Trophoblast cell (in vitro differentiated cells and primary cell): Measurements from ENCODE around the gene PKDREJ.

Source experiments
- DNase-seq, 2 donors: peaks; one replicate each; pipeline ENCODE4 v3.0.0-alpha.2; 2016
- H2AFZ ChIP-seq: 2 replicates; pipeline ENCODE4 v1.6.1; 2013; ENCODE audit warnings: low read length, moderate library complexity, mild to moderate bottlenecking; ENCODE audit not compliant: insufficient read depth, poor library complexity
- H2AK5ac ChIP-seq: 2 replicates; pipeline ENCODE4 v1.6.1; 2013; ENCODE audit warnings: mild to moderate bottlenecking, low read length
- H2BK120ac ChIP-seq: 2 replicates; pipeline ENCODE4 v1.6.1; 2013; ENCODE audit warnings: low read length, mild to moderate bottlenecking, moderate library complexity; ENCODE audit not compliant: insufficient read depth, poor library complexity
- H2BK12ac ChIP-seq: 2 replicates; pipeline ENCODE4 v1.6.1; 2013; ENCODE audit warnings: mild to moderate bottlenecking, low read length, moderate library complexity
- H2BK5ac ChIP-seq: 2 replicates; pipeline ENCODE4 v1.6.1; 2013; ENCODE audit warnings: low read length, low read depth, moderate library complexity, mild to moderate bottlenecking; ENCODE audit not compliant: poor library complexity
- H3K14ac ChIP-seq: 2 replicates; pipeline ENCODE4 v1.6.1; 2013; ENCODE audit warnings: mild to moderate bottlenecking, low read length
- H3K18ac ChIP-seq: 2 replicates; pipeline ENCODE4 v1.6.1; 2013; ENCODE audit warnings: mild to moderate bottlenecking, low read length
- H3K23ac ChIP-seq: 2 replicates; pipeline ENCODE4 v1.6.1; 2013; ENCODE audit warnings: low read length
- H3K27ac ChIP-seq: 2 replicates; pipeline ENCODE4 v1.5.1; 2013; ENCODE audit warnings: low read depth, mild to moderate bottlenecking, inconsistent platforms, low read length, moderate library complexity
- H3K27me3 ChIP-seq: 2 replicates; pipeline ENCODE4 v1.6.1; 2013; ENCODE audit warnings: inconsistent platforms, mild to moderate bottlenecking, low read length, moderate library complexity; ENCODE audit not compliant: insufficient read depth
- H3K36me3 ChIP-seq, 2 experiments: 1 replicate in 1 of 2; 2 replicates in 1 of 2; pipeline ENCODE4 v1.6.1; 2013; ENCODE audit warnings: low read length in 2 of 2, mild to moderate bottlenecking in 2 of 2, moderate library complexity in 1 of 2; ENCODE audit not compliant: insufficient read depth in 2 of 2, control insufficient read depth in 1 of 2
- H3K4ac ChIP-seq: 2 replicates; pipeline ENCODE4 v1.6.1; 2013; ENCODE audit warnings: low read depth, mild to moderate bottlenecking, low read length, moderate library complexity
- H3K4me1 ChIP-seq, 2 experiments: 1 replicate in 1 of 2; 2 replicates in 1 of 2; pipeline ENCODE4 v1.6.1; 2013; ENCODE audit warnings: low read length in 2 of 2, mild to moderate bottlenecking in 2 of 2, moderate library complexity in 1 of 2; ENCODE audit not compliant: insufficient read depth in 2 of 2, control insufficient read depth in 1 of 2
- H3K4me2 ChIP-seq: 2 replicates; pipeline ENCODE4 v1.6.1; 2013; ENCODE audit warnings: inconsistent platforms, mild to moderate bottlenecking, low read length, moderate library complexity
- H3K4me3 ChIP-seq: 2 replicates; pipeline ENCODE4 v1.5.1; 2013; ENCODE audit warnings: mild to moderate bottlenecking, low read depth, low read length, inconsistent platforms
- H3K79me1 ChIP-seq: one replicate; pipeline ENCODE4 v1.6.1; 2013; ENCODE audit warnings: low read length
- H3K79me2 ChIP-seq: 2 replicates; pipeline ENCODE4 v1.6.1; 2013; ENCODE audit warnings: low read length, mild to moderate bottlenecking; ENCODE audit not compliant: control insufficient read depth, insufficient read depth, poor library complexity
- H3K9ac ChIP-seq: 2 replicates; pipeline ENCODE4 v1.6.1; 2013; ENCODE audit warnings: mild to moderate bottlenecking, low read length
- H3K9me3 ChIP-seq: 2 replicates; pipeline ENCODE4 v1.6.1; 2013; ENCODE audit warnings: low read depth, mild to moderate bottlenecking, control low read depth, inconsistent platforms, low read length; ENCODE audit not compliant: insufficient read depth
- H4K12ac ChIP-seq: 2 replicates; pipeline ENCODE4 v1.6.1; 2013; ENCODE audit warnings: low read depth, mild to moderate bottlenecking, low read length, moderate library complexity
- H4K8ac ChIP-seq: 2 replicates; pipeline ENCODE4 v1.6.1; 2013; ENCODE audit warnings: low read depth, mild to moderate bottlenecking, low read length, moderate library complexity
- H4K91ac ChIP-seq: one replicate; pipeline ENCODE4 v1.6.1; 2013; ENCODE audit warnings: low read depth, mild to moderate bottlenecking, low read length, moderate library complexity
- WGBS: extraction: QIAGEN DNeasy Blood & Tissue Kit; methylation state at CpG from one replicate; pipeline ENCODE4 v1.1.7; 2013; ENCODE audit warnings: missing lambda C conversion rate; ENCODE audit not compliant: insufficient read length, insufficient coverage; ENCODE audit errors: extremely low coverage; 5-methylcytosine and 5-hydroxymethylcytosine counted together

PKDREJ gene

DNA sequence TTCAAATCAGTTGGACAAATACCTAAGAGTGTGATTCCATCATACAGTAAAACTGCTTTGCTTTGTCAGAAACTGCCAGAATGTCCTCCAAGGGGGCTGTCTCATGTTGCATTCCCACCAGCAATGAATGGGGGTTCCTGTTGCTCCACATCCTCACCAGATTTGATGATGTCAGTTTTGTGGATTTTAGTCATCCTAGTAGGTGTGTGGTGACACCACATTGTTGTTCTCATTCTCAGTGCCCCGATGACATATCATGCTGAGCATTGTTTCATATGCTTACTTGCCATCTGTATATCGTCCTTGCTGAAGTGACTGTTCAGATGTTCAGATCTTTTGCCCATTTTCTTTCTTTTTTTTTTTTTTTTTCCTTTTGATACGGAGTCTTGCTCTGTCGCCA is 50.1 kb downstream of the PKDREJ start:
- Histone ChIP-seq H4K12ac (no peak overlapping the region), H3K4me1 (no peaks in the 10 kb centered on the region), H3K79me1 (no peaks in the 10 kb centered on the region), H3K4ac (no peak overlapping the region), H2AK5ac (no peak overlapping the region), H3K9me3 (peaks cover 13% of the 10 kb centered on the region), H3K36me3 (peaks cover 5 to 6% of the 10 kb centered on the region in 2 experiments), H2BK5ac (no peak overlapping the region), H3K79me2 (no peaks in the 10 kb centered on the region), H3K9ac (no peak overlapping the region), H2AFZ (no peak overlapping the region), H4K8ac (no peak overlapping the region), H3K27me3 (no peaks in the 10 kb centered on the region), H3K14ac (no peak overlapping the region), H2BK12ac (no peak overlapping the region), H3K4me2 (no peak overlapping the region), H3K27ac (no peak overlapping the region), H4K91ac (no peak overlapping the region), H3K23ac (no peak overlapping the region), H3K18ac (no peak overlapping the region), H2BK120ac (no peak overlapping the region), H3K4me3 (no peak overlapping the region)
- no peak for DNase-seq
- WGBS, result no CpG with 5 or more reads among the region's 4 CpGs

DNA sequence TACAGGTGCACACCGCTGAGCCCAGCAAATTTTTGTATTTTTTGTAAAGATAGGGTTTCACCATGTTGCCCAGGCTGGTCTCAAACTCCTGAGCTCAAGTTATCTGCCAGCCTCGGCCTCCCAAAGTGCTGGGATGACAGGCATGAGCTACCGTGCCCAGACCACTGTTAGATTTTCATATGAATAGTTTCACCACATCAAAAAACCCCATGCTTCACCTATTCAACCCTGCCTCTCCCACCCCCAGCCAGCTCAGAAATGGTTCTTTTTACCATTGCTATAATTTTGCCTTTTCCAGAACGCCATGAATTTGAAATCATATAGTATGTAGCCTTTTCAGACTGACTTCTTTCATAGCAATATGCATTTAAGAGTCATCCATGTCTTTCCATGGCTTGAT is 50.9 kb downstream of the PKDREJ start:
- Histone ChIP-seq H3K9ac (no peak overlapping the region), H4K91ac (no peak overlapping the region), H3K4me2 (no peak overlapping the region), H3K79me2 (no peaks in the 10 kb centered on the region), H3K4me3 (no peak overlapping the region), H3K27me3 (no peaks in the 10 kb centered on the region), H3K27ac (no peak overlapping the region), H3K18ac (no peak overlapping the region), H3K36me3 (peaks cover 3 to 6% of the 10 kb centered on the region in 2 experiments), H2BK12ac (no peak overlapping the region), H3K4me1 (no peaks in the 10 kb centered on the region), H3K9me3 (peaks cover 13% of the 10 kb centered on the region), H2BK120ac (no peak overlapping the region), H3K23ac (no peak overlapping the region), H3K79me1 (no peaks in the 10 kb centered on the region), H3K14ac (no peak overlapping the region), H4K8ac (no peak overlapping the region), H2AFZ (no peak overlapping the region), H2BK5ac (no peak overlapping the region), H2AK5ac (no peak overlapping the region), H3K4ac (no peak overlapping the region), H4K12ac (no peak overlapping the region)
- DNase-seq, result no peak
- WGBS, result no CpG with 5 or more reads among the region's 4 CpGs

DNA sequence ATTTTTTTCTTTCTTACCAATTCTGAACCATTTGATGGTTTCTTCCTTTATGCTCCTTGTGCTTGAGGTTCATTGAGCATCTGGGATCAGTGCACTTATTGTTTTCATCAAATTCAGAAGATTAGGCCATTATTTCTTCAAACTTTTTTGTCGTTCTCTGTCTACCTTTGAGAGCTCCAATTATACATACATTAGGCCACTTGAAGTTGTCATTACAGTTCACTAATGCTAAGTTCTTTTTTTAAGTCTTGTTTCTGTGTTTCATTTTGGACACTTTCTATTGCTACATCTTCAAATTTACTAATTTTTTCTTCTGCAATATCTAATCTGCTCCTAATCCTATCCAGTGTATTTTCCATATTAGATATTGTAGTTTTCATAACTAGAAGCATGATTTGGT is 53.9 kb downstream of the PKDREJ start:
- no peak overlapping the region for H3K23ac ChIP-seq
- no CpG with 5 or more reads among the region's 1 CpG for WGBS
- H2BK5ac ChIP-seq, result no peak overlapping the region
- H3K79me1 ChIP-seq, result no peaks in the 10 kb centered on the region
- no peaks in the 10 kb centered on the region for H3K27me3 ChIP-seq
- no peak for DNase-seq
- no peak overlapping the region for H2BK120ac ChIP-seq
- H3K9me3 ChIP-seq, result peaks cover 13% of the 10 kb centered on the region
- H3K14ac ChIP-seq, result no peak overlapping the region
- no peaks in the 10 kb centered on the region for H3K4me1 ChIP-seq
- H3K4me2 ChIP-seq, result no peak overlapping the region
- no peak overlapping the region for H3K4me3 ChIP-seq
- no peak overlapping the region for H4K8ac ChIP-seq
- H4K91ac ChIP-seq, result no peak overlapping the region
- no peak overlapping the region for H4K12ac ChIP-seq
- H3K36me3 ChIP-seq, result peaks cover 0 to 2% of the 10 kb centered on the region in 2 experiments
- no peak overlapping the region for H2AFZ ChIP-seq
- no peak overlapping the region for H2AK5ac ChIP-seq
- H2BK12ac ChIP-seq, result no peak overlapping the region
- H3K18ac ChIP-seq, result no peak overlapping the region
- no peak overlapping the region for H3K27ac ChIP-seq
- H3K9ac ChIP-seq, result no peak overlapping the region
- H3K79me2 ChIP-seq, result no peaks in the 10 kb centered on the region
- no peak overlapping the region for H3K4ac ChIP-seq
